BLaER1 (cell line): Measurements from ENCODE around the gene ITGA11.
"Not testable (repeated sequence)": the region's sequence is repeated elsewhere in the genome, so short reads cannot be mapped to it uniquely, and the experiment has no call there.

Experiments
- H3K27ac ChIP-seq: shearing (Covaris generic); formaldehyde crosslinking; 2 replicates; pipeline ENCODE4 v1.8.1; 2022
- H3K27me3 ChIP-seq: shearing (Covaris generic); formaldehyde crosslinking; 2 replicates; pipeline ENCODE4 v1.8.1; 2022
- H3K36me3 ChIP-seq: shearing (Covaris generic); formaldehyde crosslinking; 2 replicates; pipeline ENCODE4 v1.8.1; 2022
- H3K4me1 ChIP-seq: shearing (Covaris generic); formaldehyde crosslinking; 2 replicates; pipeline ENCODE4 v1.8.1; 2022
- H3K4me2 ChIP-seq: shearing (Covaris generic); formaldehyde crosslinking; 2 replicates; pipeline ENCODE4 v1.8.1; 2022
- H3K4me3 ChIP-seq: shearing (Covaris generic); formaldehyde crosslinking; 2 replicates; pipeline ENCODE4 v1.8.1; 2022
- H3K9ac ChIP-seq: shearing (Covaris generic); formaldehyde crosslinking; 2 replicates; pipeline ENCODE4 v1.8.1; 2022
- H3K9me3 ChIP-seq: shearing (Covaris generic); formaldehyde crosslinking; 2 replicates; pipeline ENCODE4 v1.8.1; 2022
- H4K20me1 ChIP-seq: shearing (Covaris generic); formaldehyde crosslinking; 2 replicates; pipeline ENCODE4 v1.8.1; 2022
- Cebpa-rat ChIP-seq: shearing (Covaris generic); IDR thresholded peaks from 2 replicates; pipeline ENCODE4 v1.8.1; 2022

Gene ITGA11

DNA sequence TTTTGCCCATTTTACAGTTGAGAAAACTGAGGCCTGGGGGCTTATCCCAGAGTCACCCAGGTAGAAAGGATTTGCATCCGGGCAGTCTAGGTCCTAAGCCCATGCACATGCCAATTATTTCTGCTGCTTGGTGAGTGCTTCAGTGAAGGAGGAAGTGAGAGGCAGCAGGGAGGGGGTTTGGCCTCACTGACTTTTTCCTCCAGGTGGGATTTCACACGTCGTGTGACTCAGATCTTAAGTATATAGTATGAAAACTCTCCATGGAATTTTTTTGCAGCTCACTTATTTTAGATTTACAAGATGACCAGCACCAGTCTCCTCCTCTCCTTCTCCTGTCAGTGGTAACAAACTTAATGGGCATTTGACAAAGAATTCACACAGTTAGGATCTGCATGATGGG lies 4.6 kb downstream of the ITGA11 start:
- H3K27ac ChIP-seq = no peak overlapping the region
- H4K20me1 ChIP-seq = peaks cover 15% of the 10 kb centered on the region
- peaks cover 42% of the 10 kb centered on the region for H3K27me3 ChIP-seq
- H3K36me3 ChIP-seq = no peaks in the 10 kb centered on the region
- H3K4me3 ChIP-seq = no peak overlapping the region
- no peak overlapping the region for H3K9ac ChIP-seq
- TF ChIP-seq Cebpa-rat = no peak
- peaks cover 19% of the 10 kb centered on the region for H3K4me1 ChIP-seq
- H3K4me2 ChIP-seq = 0 out of 2 replicates have a peak overlapping the region, but pooled peaks have one; percentile 13
- H3K9me3 ChIP-seq = no peaks in the 10 kb centered on the region

DNA sequence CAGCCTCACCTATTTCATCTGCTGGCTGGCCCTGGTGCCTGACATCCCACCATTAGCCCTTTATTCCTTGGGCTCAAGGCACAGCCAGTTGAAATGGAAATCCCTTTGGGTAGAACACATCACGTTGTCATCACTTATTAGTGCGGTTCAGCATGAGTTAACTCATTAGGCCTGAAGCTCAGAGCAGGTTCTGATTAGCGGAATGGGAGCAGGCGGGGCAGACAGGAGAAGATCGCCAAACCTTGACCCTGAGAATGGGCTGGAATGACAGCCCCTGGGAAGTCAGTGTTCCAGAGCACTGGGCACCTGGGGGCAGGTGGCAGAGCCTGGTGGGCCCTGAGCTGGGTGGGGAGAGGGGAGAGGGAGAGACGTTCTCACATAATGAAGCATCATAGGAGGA lies 5.8 kb downstream of the ITGA11 start:
- H3K36me3 ChIP-seq = no peaks in the 10 kb centered on the region
- H3K4me1 ChIP-seq = peaks cover 6% of the 10 kb centered on the region
- peaks cover 8% of the 10 kb centered on the region; the same call in 1 of the 2 replicates for H4K20me1 ChIP-seq
- no peaks in the 10 kb centered on the region for H3K9me3 ChIP-seq
- no peak overlapping the region for H3K9ac ChIP-seq
- no peak for TF ChIP-seq Cebpa-rat
- H3K4me2 ChIP-seq = no peak overlapping the region
- H3K27ac ChIP-seq = no peak overlapping the region
- no peak overlapping the region for H3K4me3 ChIP-seq
- H3K27me3 ChIP-seq = peaks cover 29% of the 10 kb centered on the region

DNA sequence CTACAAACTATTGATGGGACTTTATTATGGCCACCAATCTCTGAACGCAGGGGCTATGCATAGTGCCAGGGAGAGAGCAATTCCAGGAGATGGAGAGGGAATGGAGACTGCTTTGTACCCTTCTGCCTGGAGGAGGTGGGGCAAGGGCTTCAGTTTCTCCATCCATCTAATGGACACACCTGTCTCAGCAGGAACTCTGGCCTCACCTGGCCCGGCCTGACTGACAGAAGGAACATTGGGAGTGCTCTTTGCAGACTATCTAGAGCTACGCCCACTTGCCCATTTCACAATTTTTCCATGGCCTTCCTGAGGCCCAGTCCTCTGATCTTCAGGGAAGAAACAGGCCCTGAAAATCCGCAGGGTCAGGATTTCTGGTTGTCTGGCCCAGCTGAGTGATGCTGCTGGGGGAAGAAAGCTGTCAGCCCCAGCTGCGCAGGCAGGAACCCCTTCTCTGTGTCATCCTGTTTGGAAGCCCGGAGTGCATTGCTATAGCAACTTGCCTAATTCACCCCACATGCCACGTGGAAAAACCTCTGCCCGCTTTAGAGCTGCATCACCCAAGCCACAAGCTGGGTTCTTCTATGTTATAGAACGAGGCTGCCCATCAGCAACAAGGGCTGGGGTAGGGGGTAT lies 6.4 kb downstream of the ITGA11 start:
- TF ChIP-seq Cebpa-rat = no peak
- Histone ChIP-seq H3K27ac (no peak overlapping the region), H3K9ac (no peak overlapping the region), H3K4me1 (peaks cover under 1% of the 10 kb centered on the region), H3K36me3 (no peaks in the 10 kb centered on the region), H3K4me2 (no peak overlapping the region), H3K4me3 (no peak overlapping the region), H4K20me1 (peaks cover 2% of the 10 kb centered on the region; the same call in 1 of the 2 replicates), H3K9me3 (no peaks in the 10 kb centered on the region), H3K27me3 (peaks cover 24% of the 10 kb centered on the region)

DNA sequence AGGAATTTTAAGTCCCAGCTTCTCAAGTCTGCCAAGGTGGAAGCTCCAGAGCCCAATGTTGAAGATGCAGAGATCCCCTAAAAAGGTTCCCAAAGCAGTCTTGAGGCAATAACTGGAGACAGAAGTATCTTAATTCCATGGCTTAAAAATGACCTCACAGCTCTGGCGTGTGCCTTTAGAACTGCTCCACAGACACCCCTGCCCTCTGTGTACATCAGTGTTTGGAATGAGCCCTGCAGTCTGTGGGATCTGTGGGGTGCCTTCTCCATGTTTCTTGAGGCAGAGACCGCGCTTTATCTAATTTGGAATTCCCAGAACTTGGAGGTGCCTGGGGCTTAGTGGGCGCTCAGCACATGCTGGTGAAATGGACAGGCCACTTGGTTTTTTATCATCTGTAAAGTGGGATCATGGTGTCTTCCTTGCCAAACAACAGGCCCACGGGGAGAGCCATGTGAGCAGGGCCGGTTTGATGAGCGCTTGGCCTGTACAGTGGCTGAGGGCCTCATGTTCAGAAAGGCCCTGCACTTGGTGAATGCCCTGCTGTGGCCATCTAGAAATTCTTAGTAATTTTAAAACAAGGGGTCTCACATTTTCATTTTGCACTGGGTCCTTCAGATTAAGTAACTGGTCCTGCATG lies 7.1 kb downstream of the ITGA11 start:
- Histone ChIP-seq H3K9ac (no peak overlapping the region), H3K4me2 (no peak overlapping the region), H3K27ac (no peak overlapping the region), H3K36me3 (no peaks in the 10 kb centered on the region), H3K27me3 (peaks cover 17% of the 10 kb centered on the region), H3K9me3 (no peaks in the 10 kb centered on the region), H3K4me3 (no peak overlapping the region), H3K4me1 (no peaks in the 10 kb centered on the region; the same call in 1 of the 2 replicates), H4K20me1 (no peaks in the 10 kb centered on the region)
- no peak for TF ChIP-seq Cebpa-rat

DNA sequence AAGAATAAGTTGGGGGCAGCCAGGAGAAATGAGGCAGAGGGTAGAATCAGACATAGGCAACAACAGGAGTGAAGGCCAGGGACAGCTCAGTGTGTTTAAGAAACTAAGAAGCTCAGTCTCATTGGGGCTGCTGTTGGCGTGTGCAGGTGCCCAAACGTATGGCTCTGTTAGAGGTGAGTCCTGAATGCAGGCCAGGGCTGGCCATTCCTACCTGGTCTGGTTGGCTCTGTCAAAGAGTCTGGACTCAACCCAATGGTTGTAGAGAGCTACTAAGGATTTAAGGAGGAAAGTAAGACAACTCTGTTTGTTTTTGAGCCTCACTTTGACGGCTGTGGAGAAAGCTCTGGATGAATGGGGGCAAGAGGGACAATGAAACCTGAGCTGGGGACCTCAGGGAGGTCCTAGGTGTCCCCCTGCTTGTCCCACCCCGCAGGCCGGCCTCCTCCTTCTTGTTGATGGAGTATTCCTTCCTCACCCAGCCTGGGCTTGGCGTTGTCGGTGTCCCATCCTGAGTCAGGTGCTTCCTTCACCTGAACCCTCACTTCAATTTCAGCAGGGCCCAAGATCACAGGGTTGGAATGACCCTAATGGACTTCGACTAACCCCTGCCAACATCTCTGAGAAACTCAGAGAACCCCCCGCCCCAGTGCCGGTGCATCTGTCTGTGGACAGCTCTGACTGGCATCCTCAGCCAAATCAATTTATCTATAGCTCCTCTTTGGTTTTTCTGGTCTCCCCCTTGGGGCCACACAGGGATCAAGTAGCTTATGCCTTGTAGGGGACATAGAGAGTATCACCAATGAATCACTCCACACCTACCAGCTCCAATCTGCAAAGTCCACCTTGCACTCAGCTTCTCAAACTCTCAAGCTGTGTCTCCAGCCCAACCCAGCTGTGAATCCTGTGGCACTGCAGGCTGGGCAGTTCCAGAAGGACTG lies 8.3 kb downstream of the ITGA11 start:
- Histone ChIP-seq H3K27me3 (peaks cover 5% of the 10 kb centered on the region; the same call in 1 of the 2 replicates), H3K4me3 (no peak overlapping the region), H3K4me1 (peaks cover 4% of the 10 kb centered on the region), H3K4me2 (no peak overlapping the region), H3K27ac (no peak overlapping the region), H3K9ac (no peak overlapping the region), H3K36me3 (no peaks in the 10 kb centered on the region), H3K9me3 (no peaks in the 10 kb centered on the region), H4K20me1 (no peaks in the 10 kb centered on the region)
- no peak for TF ChIP-seq Cebpa-rat

DNA sequence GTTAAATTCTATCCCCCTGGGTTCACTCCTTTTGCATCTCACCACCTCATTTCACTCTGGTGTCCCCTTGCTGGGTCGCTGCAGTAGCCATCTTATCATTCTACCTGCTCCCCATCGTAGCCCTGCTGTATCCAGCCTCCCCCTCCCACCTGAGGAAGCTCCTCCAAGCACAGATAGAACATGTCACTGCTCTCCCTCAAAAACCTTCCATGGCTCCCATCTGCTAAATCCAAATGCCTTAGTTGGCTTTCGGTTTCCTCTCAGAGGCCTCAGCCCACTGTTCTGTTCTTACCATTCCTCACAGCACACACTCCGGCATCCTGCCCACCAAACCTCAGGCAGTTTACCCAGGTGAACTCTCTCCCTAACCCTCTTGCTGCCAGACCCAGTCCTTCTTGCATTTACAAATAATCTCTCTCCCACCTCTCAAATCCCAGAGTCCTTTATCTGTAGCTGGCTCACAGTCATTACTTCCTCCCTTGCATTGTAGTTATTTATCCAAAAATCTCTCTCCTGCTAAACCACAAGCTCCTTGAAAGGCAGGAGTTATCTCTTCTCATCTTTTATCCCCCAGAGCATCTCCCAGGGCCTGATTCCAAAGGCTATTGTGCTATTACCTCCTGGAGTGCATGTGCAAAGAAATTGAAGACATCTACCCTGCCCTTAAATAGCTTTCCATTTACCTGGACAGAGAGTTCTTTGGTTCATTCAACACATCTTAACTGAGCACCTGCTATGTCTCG lies 9.4 kb downstream of the ITGA11 start:
- not testable (repeated sequence) for H3K27ac ChIP-seq, H3K27me3 ChIP-seq, H3K4me1 ChIP-seq

DNA sequence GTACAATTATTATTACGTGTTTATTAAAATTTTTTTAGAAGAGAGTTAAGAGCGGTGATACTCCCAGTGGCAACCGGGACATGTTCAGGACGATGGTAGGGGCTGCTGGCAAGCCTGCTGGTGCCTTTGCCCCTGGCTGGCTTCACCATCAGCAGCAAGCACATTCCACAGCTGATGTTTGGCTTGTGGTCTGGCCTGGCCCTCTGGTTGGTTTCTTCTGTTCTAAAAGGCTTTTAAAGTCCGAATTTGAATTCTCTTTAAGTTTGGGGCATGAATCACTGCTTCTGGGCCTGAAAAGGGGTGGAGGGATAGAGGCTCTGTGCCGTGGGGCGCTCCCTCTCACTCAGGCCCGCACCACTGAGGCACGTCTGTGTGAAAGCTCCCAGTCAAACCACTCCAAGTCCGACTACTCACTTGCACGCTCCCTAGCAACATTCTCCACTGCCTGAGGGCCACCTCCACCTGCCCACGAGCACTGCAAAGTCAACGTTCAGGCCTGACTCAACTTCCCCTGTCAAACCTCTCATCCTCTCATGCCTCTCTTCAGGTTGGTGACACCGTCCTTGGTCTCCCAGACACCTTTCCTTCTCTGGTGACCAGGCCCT lies 10.1 kb downstream of the ITGA11 start:
- H3K27me3 ChIP-seq = no peaks in the 10 kb centered on the region
- H4K20me1 ChIP-seq = no peaks in the 10 kb centered on the region
- no peak overlapping the region for H3K4me3 ChIP-seq
- no peak overlapping the region for H3K27ac ChIP-seq
- H3K4me2 ChIP-seq = no peak overlapping the region
- TF ChIP-seq Cebpa-rat = no peak
- H3K9me3 ChIP-seq = no peaks in the 10 kb centered on the region
- H3K9ac ChIP-seq = no peak overlapping the region
- H3K36me3 ChIP-seq = no peaks in the 10 kb centered on the region
- peaks cover 5% of the 10 kb centered on the region for H3K4me1 ChIP-seq

More for the DNA sequence above, 9.4 kb downstream of the ITGA11 start:
- H3K9me3 ChIP-seq, H3K4me3 ChIP-seq, H3K4me2 ChIP-seq, H3K9ac ChIP-seq, H4K20me1 ChIP-seq, H3K36me3 ChIP-seq: not testable (repeated sequence)

DNA sequence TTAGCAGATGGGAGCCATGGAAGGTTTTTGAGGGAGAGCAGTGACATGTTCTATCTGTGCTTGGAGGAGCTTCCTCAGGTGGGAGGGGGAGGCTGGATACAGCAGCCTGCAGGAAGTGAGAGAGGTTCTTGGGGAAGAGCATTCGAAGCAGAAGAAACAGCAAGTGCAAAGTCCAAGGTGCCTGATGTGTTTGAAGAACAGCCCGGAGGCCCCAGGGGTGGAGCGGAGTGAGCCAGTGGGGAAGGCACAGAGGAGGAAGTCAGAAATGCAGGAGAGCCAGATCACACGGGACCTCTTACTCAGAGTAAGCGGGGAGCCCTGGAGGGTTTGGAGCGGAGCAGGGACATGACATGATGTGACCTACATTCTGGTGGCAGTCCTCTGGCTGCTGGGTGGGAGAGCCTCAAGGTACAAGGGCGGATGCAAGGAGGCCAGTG lies 10.8 kb downstream of the ITGA11 start:
- Histone ChIP-seq H3K27ac (no peak overlapping the region), H4K20me1 (no peaks in the 10 kb centered on the region), H3K27me3 (no peaks in the 10 kb centered on the region), H3K4me3 (no peak overlapping the region), H3K4me1 (peaks cover 5% of the 10 kb centered on the region), H3K4me2 (no peak overlapping the region), H3K9me3 (no peaks in the 10 kb centered on the region), H3K9ac (no peak overlapping the region), H3K36me3 (no peaks in the 10 kb centered on the region)
- TF ChIP-seq Cebpa-rat = no peak

DNA sequence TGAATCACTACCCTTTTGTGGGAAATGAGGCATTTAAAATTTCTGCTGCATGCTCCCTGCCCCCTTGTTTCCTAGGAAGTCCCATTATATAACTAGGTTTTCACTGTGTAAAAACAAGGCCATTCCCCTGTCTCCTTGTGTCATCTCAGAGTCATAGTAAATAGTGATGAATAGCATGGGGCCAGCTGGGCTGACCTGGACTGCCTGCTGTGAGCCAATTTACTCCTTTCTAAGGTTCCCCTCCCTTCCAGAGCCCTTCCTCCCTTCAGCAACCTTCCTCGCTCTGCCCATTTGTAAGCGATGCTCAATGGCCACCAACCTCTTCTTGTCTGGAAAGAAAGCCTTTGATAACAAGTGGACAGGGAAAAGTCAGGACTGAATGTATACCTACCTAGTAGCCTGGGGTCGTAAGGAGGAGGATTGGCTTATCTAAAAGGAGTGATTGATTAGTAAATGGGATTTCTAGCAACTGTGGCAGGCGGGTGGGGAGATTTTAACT lies 11.7 kb downstream of the ITGA11 start:
- H3K27ac ChIP-seq = no peak overlapping the region
- H3K4me2 ChIP-seq = no peak overlapping the region
- H3K9ac ChIP-seq = no peak overlapping the region
- TF ChIP-seq Cebpa-rat = no peak
- no peaks in the 10 kb centered on the region for H4K20me1 ChIP-seq
- peaks cover 5% of the 10 kb centered on the region for H3K4me1 ChIP-seq
- H3K36me3 ChIP-seq = no peaks in the 10 kb centered on the region
- no peaks in the 10 kb centered on the region for H3K27me3 ChIP-seq
- no peaks in the 10 kb centered on the region for H3K9me3 ChIP-seq
- no peak overlapping the region for H3K4me3 ChIP-seq
